Vagina (tissue), 2 donors: Measurements from ENCODE around the gene COL5A1. TPM values are rescaled to one million over a fixed set of nuclear protein-coding genes. Genes with fewer than 3 reads are reported as not detected.

Experiments used
- DNase-seq, 2 donors: peaks; one replicate each; pipeline ENCODE4 v3.0.0-alpha.2; 2017; ENCODE audit errors: extremely low spot score in 2 of 2
- H3K27ac ChIP-seq: fragments of 200-600 bp; sonication (generic); one replicate; pipeline ENCODE4 v1.5.1; 2019
- H3K27me3 ChIP-seq: fragments of 200-600 bp; sonication (generic); one replicate; pipeline ENCODE4 v1.5.1; 2019
- H3K36me3 ChIP-seq, 2 donors: fragments of 200-600 bp; sonication (generic); one replicate each; pipeline ENCODE4 v1.5.1; 2017 to 2019
- H3K4me1 ChIP-seq: fragments of 200-600 bp; sonication (generic); one replicate; pipeline ENCODE4 v1.5.1; 2019
- H3K4me3 ChIP-seq, 2 donors: fragments of 200-600 bp; sonication (generic); 1 replicate in 1 of 2; 2 replicates in 1 of 2; pipeline ENCODE4 v1.5.1; 2016 to 2019
- H3K9me3 ChIP-seq: fragments of 200-600 bp; sonication (generic); one replicate; pipeline ENCODE4 v1.5.1; 2019
- POLR2A ChIP-seq, 2 donors: fragments of 450-650 bp; IDR thresholded peaks; one replicate each; pipeline ENCODE4 v1.6.1; 2017; ENCODE audit warnings: antibody characterized with exemption in 2 of 2, mild to moderate bottlenecking in 2 of 2, moderate library complexity in 2 of 2
- POLR2AphosphoS5 ChIP-seq, 2 donors: sonication (generic); formaldehyde crosslinking; IDR thresholded peaks; one replicate each; pipeline ENCODE4 v1.9.0; 2017; ENCODE audit warnings: antibody characterized with exemption in 2 of 2, mild to moderate bottlenecking in 2 of 2, low read depth in 1 of 2; ENCODE audit not compliant: insufficient read depth in 1 of 2
- intact Hi-C: fragments of 100-400 bp; cut with DNase I; formaldehyde crosslinking; loops from one replicate; pipeline ENCODE4 v1.15.1; 2023
- total RNA-seq: library from RNA; depleted of rRNA; stranded (reverse); fragments of >200 nt; gene quantifications from one replicate; pipeline ENCODE4 v1.2.3, GENCODE V29; 2016
- TF ChIP-seq, protein P1 (sequence below), 3 experiments: fragments of 450-650 bp in 2 of 3; fragments of 200-600 bp in 1 of 3; sonication (generic) in 1 of 3; IDR thresholded peaks; one replicate each; pipeline ENCODE4 v1.5.1; 2017 to 2019; ENCODE audit warnings: antibody characterized with exemption in 3 of 3, mild to moderate bottlenecking in 2 of 3, moderate library complexity in 2 of 3

The COL5A1 gene
- total RNA-seq, 1 donor from 2014 or later = 36.6 TPM

DNA sequence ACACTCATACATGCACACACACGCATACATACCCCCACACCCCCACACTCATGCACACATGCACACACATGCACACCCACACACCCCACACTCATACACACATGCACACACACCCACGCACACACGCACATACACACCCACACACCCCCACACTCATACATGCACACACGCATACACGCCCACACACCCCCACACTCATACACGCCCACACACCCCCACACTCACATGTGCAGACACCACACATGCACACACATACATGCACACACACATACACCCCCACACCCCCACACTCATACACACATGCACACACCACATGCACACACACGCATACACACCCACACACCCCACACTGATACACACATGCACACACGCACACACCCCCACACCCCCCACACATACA, 118.3 kb downstream of the COL5A1 start:
- no peak for DNase-seq
- TF ChIP-seq POLR2A (IDR thresholded peaks at IDR 0.05) (no peak), POLR2AphosphoS5 (IDR thresholded peaks at IDR 0.05; ENCODE audit: insufficient read depth in 1 of 2, low read depth in 1 of 2) (no peak)
- TF ChIP-seq, protein P1, sequence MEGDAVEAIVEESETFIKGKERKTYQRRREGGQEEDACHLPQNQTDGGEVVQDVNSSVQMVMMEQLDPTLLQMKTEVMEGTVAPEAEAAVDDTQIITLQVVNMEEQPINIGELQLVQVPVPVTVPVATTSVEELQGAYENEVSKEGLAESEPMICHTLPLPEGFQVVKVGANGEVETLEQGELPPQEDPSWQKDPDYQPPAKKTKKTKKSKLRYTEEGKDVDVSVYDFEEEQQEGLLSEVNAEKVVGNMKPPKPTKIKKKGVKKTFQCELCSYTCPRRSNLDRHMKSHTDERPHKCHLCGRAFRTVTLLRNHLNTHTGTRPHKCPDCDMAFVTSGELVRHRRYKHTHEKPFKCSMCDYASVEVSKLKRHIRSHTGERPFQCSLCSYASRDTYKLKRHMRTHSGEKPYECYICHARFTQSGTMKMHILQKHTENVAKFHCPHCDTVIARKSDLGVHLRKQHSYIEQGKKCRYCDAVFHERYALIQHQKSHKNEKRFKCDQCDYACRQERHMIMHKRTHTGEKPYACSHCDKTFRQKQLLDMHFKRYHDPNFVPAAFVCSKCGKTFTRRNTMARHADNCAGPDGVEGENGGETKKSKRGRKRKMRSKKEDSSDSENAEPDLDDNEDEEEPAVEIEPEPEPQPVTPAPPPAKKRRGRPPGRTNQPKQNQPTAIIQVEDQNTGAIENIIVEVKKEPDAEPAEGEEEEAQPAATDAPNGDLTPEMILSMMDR (IDR thresholded peaks at IDR 0.05) = no peak
- Histone ChIP-seq H3K27ac (no peak overlapping the region), H3K27me3 (no peaks in the 10 kb centered on the region), H3K4me3 (no peak overlapping the region), H3K36me3 (peaks cover 0 to 34% of the 10 kb centered on the region in 2 donors), H3K4me1 (no peaks in the 10 kb centered on the region), H3K9me3 (no peaks in the 10 kb centered on the region)
- intact Hi-C loops = no loop called here

DNA sequence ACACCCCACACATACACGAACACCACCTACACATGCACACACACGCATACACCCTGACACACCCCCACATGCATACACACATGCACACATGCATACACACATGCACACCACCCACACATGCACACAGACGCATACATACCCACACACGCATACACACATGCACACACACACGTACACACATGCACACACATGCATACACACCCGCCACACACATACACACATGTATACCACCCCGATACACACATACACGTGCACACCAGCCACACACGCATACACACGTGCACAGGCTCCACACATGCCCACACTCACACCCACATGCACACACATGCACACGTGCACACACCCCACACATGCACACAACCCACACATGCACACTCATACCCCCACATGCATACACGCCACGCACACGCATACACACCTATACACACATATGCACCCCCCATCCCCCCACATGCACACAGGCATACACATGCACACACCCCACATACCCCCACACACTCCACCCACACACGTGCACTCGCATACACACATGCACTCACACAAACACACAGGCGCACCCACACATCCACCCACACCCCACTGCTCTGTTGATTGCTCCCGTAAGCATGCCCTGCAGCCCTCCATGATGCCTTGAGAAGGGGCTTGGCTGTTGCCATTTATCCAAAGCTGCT, 119.3 kb downstream of the COL5A1 start:
- TF ChIP-seq POLR2A (IDR thresholded peaks at IDR 0.05) (no peak), POLR2AphosphoS5 (IDR thresholded peaks at IDR 0.05; ENCODE audit: insufficient read depth in 1 of 2, low read depth in 1 of 2) (no peak)
- TF ChIP-seq, protein P1 (IDR thresholded peaks at IDR 0.05) = no peak
- Histone ChIP-seq H3K36me3 (peaks cover 0 to 38% of the 10 kb centered on the region in 2 donors), H3K4me3 (no peak overlapping the region)

DNA sequence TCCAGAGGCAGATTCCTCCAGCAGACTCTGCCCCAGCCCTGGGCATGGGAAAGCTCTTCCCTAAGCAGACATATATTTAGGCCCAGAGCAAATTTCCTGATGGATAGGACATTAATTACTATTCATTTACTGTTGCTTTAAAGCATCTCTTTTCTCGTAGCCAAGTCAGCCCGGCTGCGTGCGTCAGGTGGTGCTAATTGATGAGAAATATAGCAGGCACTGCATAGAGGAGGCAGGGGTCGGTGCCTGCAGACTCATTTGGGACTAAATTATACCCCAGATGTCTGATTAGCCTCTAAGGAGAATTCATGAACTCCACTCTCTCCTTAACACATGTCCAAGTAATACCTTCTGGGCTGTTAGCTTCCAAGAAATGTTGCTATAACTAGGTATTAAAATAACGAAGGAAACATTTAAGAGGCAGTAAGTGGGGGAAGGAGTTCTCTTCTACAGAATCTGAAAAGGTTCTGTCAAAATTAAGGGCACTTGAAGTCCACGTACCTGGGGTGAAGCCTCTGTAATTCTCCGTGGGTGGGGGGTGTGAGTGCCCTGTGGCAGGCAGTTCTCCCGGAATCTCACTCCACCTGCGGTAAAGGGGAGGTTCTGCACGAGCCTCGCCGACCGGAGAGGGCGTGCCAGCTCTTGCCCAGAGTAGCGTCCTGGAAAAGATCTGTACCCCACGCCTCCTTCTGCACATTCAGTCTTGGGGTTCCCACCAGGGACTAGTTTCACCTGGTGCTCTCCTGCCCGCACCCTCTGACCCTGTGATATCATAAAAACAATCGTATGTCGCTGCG, 123.1 kb downstream of the COL5A1 start:
- no peak for DNase-seq
- H3K9me3 ChIP-seq = no peaks in the 10 kb centered on the region
- no peaks in the 10 kb centered on the region for H3K27me3 ChIP-seq
- TF ChIP-seq, protein P1 (IDR thresholded peaks at IDR 0.05) = no peak
- no peak overlapping the region for H3K27ac ChIP-seq
- peaks cover 8% of the 10 kb centered on the region for H3K4me1 ChIP-seq
- intact Hi-C loops = no loop called here
- peaks cover 0 to 44% of the 10 kb centered on the region in 2 donors for H3K36me3 ChIP-seq
- no peak overlapping the region for H3K4me3 ChIP-seq

More for the DNA sequence above, 119.3 kb downstream of the COL5A1 start:
- H3K9me3 ChIP-seq = no peaks in the 10 kb centered on the region
- no peak overlapping the region for H3K27ac ChIP-seq
- intact Hi-C loops = no loop called here
- no peaks in the 10 kb centered on the region for H3K27me3 ChIP-seq
- no peak for DNase-seq
- no peaks in the 10 kb centered on the region for H3K4me1 ChIP-seq

DNA sequence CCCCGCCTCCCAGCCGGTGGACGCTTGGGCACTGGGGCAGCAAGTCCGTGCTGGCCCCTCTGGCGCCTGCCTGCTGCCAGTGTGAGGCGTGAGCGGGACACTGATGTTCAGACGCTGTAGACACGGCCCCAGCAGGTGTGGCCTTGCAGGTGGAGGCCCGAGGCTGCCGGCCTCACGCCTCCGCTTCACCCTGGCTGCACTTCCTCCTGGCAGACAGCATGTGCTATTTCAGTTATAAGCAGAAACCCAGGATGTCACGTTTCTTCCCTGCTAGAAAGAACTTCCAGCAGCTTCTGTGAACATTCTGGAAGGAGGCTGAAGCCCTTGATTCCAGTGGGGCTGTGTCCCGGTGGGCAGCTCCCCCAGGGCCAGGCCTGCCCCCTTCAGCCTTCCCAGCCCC, 124.2 kb downstream of the COL5A1 start:
- Histone ChIP-seq H3K27ac (no peak overlapping the region), H3K36me3 (peaks cover 0 to 44% of the 10 kb centered on the region in 2 donors)

More for the DNA sequence above, 124.2 kb downstream of the COL5A1 start:
- Histone ChIP-seq H3K4me1 (peaks cover 8% of the 10 kb centered on the region), H3K27me3 (no peaks in the 10 kb centered on the region), H3K4me3 (no peak overlapping the region), H3K9me3 (no peaks in the 10 kb centered on the region)
- intact Hi-C loops = no loop called here
- no peak for DNase-seq
- TF ChIP-seq, protein P1 (IDR thresholded peaks at IDR 0.05) = no peak
- TF ChIP-seq POLR2A (IDR thresholded peaks at IDR 0.05) (no peak), POLR2AphosphoS5 (IDR thresholded peaks at IDR 0.05; ENCODE audit: insufficient read depth in 1 of 2, low read depth in 1 of 2) (no peak)
